HG03469 (cell line): ENCODE measurements around the gene PPP1R13B.
"Not testable (repeated sequence)": the region's sequence is repeated elsewhere in the genome, so short reads cannot be mapped to it uniquely, and the experiment has no call there.

Source experiments
- ATAC-seq: cut with Tn5 transposase; IDR thresholded peaks from one replicate; pipeline ENCODE4 v1.9.1; 2021; ENCODE audit warnings: mild to moderate bottlenecking, moderate library complexity, moderate number of reproducible peaks; ENCODE audit not compliant: unreplicated experiment

Gene PPP1R13B

GRCh38 chr14:103847451-103848174 is at the start of gene PPP1R13B:
Gene PPP1R13B, minus strand, starts transcription at chr14:103847575. Its CDS starts 268 bp downstream, at chr14:103847307.
- ATAC-seq: peak; percentile 47

GRCh38 chr14:103896578-103896977 is 49.2 kb upstream of the PPP1R13B start:
- no peak for ATAC-seq

GRCh38 chr14:103894723-103895059 is 47.3 kb upstream of the PPP1R13B start:
- ATAC-seq: no peak

- ATAC-seq: no peak
Measured at GRCh38 chr14:103894034-103894722, 46.8 kb upstream of the PPP1R13B start.

- ATAC-seq: no peak
Measured at GRCh38 chr14:103892247-103892646, 44.9 kb upstream of the PPP1R13B start.

- no peak for ATAC-seq
Measured at GRCh38 chr14:103891667-103892215, 44.4 kb upstream of the PPP1R13B start.

- ATAC-seq: no peak
Measured at GRCh38 chr14:103890821-103891666, 43.7 kb upstream of the PPP1R13B start.

GRCh38 chr14:103890052-103890371 is 42.6 kb upstream of the PPP1R13B start:
- ATAC-seq: no peak

- ATAC-seq: no peak
Measured at GRCh38 chr14:103889313-103890051, 42.1 kb upstream of the PPP1R13B start.

- not testable (repeated sequence) for ATAC-seq
Measured at GRCh38 chr14:103889002-103889312, 41.6 kb upstream of the PPP1R13B start.

- no peak for ATAC-seq
Measured at GRCh38 chr14:103887557-103888115, 40.3 kb upstream of the PPP1R13B start.

- ATAC-seq: no peak
Measured at GRCh38 chr14:103887170-103887501, 39.8 kb upstream of the PPP1R13B start.

GRCh38 chr14:103886304-103887169 is 39.2 kb upstream of the PPP1R13B start:
- ATAC-seq: no peak

- no peak for ATAC-seq
Measured at GRCh38 chr14:103885509-103885932, 38.1 kb upstream of the PPP1R13B start.

GRCh38 chr14:103884854-103885253 is 37.5 kb upstream of the PPP1R13B start:
- ATAC-seq: no peak

- ATAC-seq: no peak
Measured at GRCh38 chr14:103883263-103883523, 35.8 kb upstream of the PPP1R13B start.

GRCh38 chr14:103882503-103883262 is 35.3 kb upstream of the PPP1R13B start:
- no peak for ATAC-seq

- no peak for ATAC-seq
Measured at GRCh38 chr14:103881268-103882201, 34.2 kb upstream of the PPP1R13B start.
